ENCODE data around the gene INHBC. TPM values are rescaled to one million over a fixed set of nuclear protein-coding genes. Genes with fewer than 3 reads are reported as not detected.

INHBC gene
- total RNA-seq, 1 experiment from 2014 or later: not detected

GRCh38 chr12:57460841-57461275 lies 26.3 kb downstream of the INHBC start:
- in situ Hi-C loops (cut with HindIII; ENCODE audit: low pct_unique_long_range_greater_than_20kb, low sequenced_read_pairs): no loop called here
- TF ChIP-seq, protein P1, sequence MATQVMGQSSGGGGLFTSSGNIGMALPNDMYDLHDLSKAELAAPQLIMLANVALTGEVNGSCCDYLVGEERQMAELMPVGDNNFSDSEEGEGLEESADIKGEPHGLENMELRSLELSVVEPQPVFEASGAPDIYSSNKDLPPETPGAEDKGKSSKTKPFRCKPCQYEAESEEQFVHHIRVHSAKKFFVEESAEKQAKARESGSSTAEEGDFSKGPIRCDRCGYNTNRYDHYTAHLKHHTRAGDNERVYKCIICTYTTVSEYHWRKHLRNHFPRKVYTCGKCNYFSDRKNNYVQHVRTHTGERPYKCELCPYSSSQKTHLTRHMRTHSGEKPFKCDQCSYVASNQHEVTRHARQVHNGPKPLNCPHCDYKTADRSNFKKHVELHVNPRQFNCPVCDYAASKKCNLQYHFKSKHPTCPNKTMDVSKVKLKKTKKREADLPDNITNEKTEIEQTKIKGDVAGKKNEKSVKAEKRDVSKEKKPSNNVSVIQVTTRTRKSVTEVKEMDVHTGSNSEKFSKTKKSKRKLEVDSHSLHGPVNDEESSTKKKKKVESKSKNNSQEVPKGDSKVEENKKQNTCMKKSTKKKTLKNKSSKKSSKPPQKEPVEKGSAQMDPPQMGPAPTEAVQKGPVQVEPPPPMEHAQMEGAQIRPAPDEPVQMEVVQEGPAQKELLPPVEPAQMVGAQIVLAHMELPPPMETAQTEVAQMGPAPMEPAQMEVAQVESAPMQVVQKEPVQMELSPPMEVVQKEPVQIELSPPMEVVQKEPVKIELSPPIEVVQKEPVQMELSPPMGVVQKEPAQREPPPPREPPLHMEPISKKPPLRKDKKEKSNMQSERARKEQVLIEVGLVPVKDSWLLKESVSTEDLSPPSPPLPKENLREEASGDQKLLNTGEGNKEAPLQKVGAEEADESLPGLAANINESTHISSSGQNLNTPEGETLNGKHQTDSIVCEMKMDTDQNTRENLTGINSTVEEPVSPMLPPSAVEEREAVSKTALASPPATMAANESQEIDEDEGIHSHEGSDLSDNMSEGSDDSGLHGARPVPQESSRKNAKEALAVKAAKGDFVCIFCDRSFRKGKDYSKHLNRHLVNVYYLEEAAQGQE (IDR thresholded peaks at IDR 0.05; ENCODE audit: insufficient read depth in 1 of 2, low read depth in 2 of 2, low read length in 1 of 2): no peak
- TF ChIP-seq CTCF (IDR thresholded peaks at IDR 0.05): no peak
- TF ChIP-seq POLR2AphosphoS5 (IDR thresholded peaks at IDR 0.05; ENCODE audit: low read depth, low read length): no peak
- no peak for TF ChIP-seq SIN3A (IDR thresholded peaks at IDR 0.05; ENCODE audit: borderline replicate concordance, insufficient read depth, low read depth, low read length)
- no peak for TF ChIP-seq TCF7L2 (IDR thresholded peaks at IDR 0.05; ENCODE audit: low read depth, low read length)
- Histone ChIP-seq H3K36me3 (ENCODE audit: control insufficient read depth, insufficient read depth, low read length) (no peaks in the 10 kb centered on the region), H3K27me3 (ENCODE audit: control insufficient read depth, insufficient read depth, low read length) (no peaks in the 10 kb centered on the region), H3K27ac (ENCODE audit: low read length) (peak overlapping the region; percentile 71), H3K9me3 (ENCODE audit: control insufficient read depth, insufficient read depth, low read depth, low read length) (no peaks in the 10 kb centered on the region), H3K4me1 (ENCODE audit: control insufficient read depth, insufficient read depth, low read length) (peaks cover 15% of the 10 kb centered on the region), H3K4me3 (ENCODE audit: low read depth in 2 of 2, low read length in 2 of 2) (peak overlapping the region; percentile 63 to 72)
- BruUV-seq (replicated peaks): no TSS peak
- CTCF ChIA-PET: no interaction called here
- DNase-seq (ENCODE audit: low read depth, low spot score): no peak
- POLR2A ChIA-PET: interaction anchor here (0.6 kb wide), 1 partner anchor 137 kb away, joined by 4 read pairs; no protein-coding TSS in a partner anchor
- intact Hi-C loops (cut with micrococcal nuclease; ENCODE audit: unreplicated experiment): no loop called here
- no peak for ATAC-seq

DNA sequence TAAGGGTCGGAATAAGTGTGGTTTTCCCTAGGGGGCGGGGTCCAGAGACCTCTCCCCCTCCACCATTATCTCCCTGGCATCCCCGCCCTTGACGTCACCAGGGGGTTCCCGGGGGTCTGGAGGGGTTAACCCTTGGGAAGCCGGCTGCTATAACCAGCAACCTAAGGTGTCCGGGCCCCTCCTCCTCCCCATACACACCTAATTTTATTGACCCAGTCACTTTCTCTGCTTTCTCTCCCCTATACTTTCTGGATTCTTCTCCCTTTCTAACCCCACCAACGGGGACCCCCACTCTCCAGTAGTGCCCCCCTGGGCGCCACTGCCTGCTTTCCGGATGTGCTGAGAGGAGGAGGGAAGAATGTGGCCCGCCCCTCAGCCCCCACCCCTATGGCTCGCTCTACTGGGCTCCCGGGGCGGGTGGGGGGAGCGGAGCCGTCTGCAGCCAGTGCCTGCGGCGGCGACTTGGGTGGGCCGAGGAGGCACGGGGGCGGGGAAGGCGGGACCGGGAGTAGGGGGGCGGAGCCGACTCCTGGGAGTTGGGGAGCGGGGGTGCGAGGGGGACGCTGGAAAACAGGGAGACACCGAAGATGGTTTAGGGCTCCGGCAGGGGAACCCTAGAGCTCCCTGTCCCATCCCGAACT lies 26.8 kb downstream of the INHBC start:
- CTCF ChIA-PET: no interaction called here
- no peaks in the 10 kb centered on the region for H3K27me3 ChIP-seq (ENCODE audit: control insufficient read depth, insufficient read depth, low read length)
- TF ChIP-seq TCF7L2 (IDR thresholded peaks at IDR 0.05; ENCODE audit: low read depth, low read length) (no peak), POLR2AphosphoS5 (IDR thresholded peaks at IDR 0.05; ENCODE audit: low read depth, low read length) (no peak), SIN3A (IDR thresholded peaks at IDR 0.05; ENCODE audit: borderline replicate concordance, insufficient read depth, low read depth, low read length) (no peak), CTCF (IDR thresholded peaks at IDR 0.05) (no peak)
- TF ChIP-seq, protein P1 (IDR thresholded peaks at IDR 0.05; ENCODE audit: insufficient read depth in 1 of 2, low read depth in 2 of 2, low read length in 1 of 2): no peak
- POLR2A ChIA-PET: interaction anchor here (0.6 kb wide), 2 partner anchors 136 to 763 kb away, joined by 4 to 7 read pairs; no protein-coding TSS in a partner anchor
- H3K9me3 ChIP-seq (ENCODE audit: control insufficient read depth, insufficient read depth, low read depth, low read length): no peaks in the 10 kb centered on the region
- H3K36me3 ChIP-seq (ENCODE audit: control insufficient read depth, insufficient read depth, low read length): no peaks in the 10 kb centered on the region
- H3K4me1 ChIP-seq (ENCODE audit: control insufficient read depth, insufficient read depth, low read length): peaks cover 15% of the 10 kb centered on the region
- no TSS peak for BruUV-seq (replicated peaks)
- intact Hi-C loops (cut with micrococcal nuclease; ENCODE audit: unreplicated experiment): no loop called here
- ATAC-seq (peak; percentile 62), DNase-seq (ENCODE audit: low read depth, low spot score) (no peak)
- peak overlapping the region; percentile 63 to 72 for H3K4me3 ChIP-seq (ENCODE audit: low read depth in 2 of 2, low read length in 2 of 2)
- H3K27ac ChIP-seq (ENCODE audit: low read length): peak overlapping the region; percentile 85
- in situ Hi-C loops (cut with HindIII; ENCODE audit: low pct_unique_long_range_greater_than_20kb, low sequenced_read_pairs): no loop called here
